Measurements from ENCODE around the gene FKBP9.
"Not testable (repeated sequence)": the region's sequence is repeated elsewhere in the genome, so short reads cannot be mapped to it uniquely, and the experiment has no call there.

FKBP9 gene

DNA sequence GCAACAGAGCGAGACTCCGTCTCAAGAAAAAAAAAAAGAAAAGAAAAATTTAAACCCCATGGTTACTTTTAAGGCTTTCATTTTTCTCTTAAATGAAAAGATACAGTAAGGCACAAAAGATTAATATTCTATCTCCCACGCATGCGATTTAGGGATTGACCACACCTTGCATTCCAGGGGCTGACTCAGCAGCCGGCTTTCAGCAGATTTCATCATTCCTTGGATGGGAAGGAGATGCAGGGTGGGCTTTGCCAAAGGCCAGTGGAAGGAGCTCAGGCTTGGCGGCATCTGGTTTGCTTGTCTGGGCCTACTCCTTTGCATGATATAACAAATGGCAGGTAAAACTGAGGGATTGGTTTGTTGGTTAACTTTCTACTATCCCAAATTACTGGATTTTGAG lies 22.0 kb downstream of the FKBP9 start:
- not testable (repeated sequence) for H3K27me3 ChIP-seq (ENCODE audit: insufficient read depth, poor library complexity, severe bottlenecking); H3K4me3 ChIP-seq (ENCODE audit: severe bottlenecking); H3K9me3 ChIP-seq (ENCODE audit: severe bottlenecking)
- ATAC-seq (ENCODE audit: low read depth) (peak; percentile 73), DNase-seq (ENCODE audit: low spot score) (peak; percentile 73)
- Histone ChIP-seq H3K4me1 (ENCODE audit: insufficient read depth, poor library complexity, severe bottlenecking) (peaks cover 25% of the 10 kb centered on the region), H3K27ac (ENCODE audit: poor library complexity, severe bottlenecking) (peak overlapping the region; percentile 65), H3K36me3 (ENCODE audit: low read depth) (peaks cover 15% of the 10 kb centered on the region)

DNA sequence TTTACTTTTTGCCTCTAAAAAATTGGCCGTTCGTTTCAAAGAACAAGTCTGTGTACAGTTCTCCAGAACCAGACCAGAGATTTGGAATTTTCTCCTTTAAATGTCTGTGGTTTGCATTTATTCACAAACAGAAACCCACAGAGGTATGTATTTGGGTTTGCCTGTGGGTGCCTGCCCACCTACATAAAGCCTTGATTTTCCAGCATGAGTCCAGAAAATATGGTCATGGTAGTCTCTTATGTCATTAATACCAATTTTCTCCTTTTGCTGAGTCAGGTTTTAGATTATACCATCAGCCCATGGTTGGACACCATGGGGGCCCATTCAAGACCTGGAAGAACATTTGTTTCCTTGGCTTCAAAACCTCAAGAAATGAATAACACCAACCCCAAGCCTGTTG lies 22.7 kb downstream of the FKBP9 start:
- DNase-seq (ENCODE audit: low spot score); H3K4me3 ChIP-seq (ENCODE audit: severe bottlenecking); H3K9me3 ChIP-seq (ENCODE audit: severe bottlenecking); H3K27me3 ChIP-seq (ENCODE audit: insufficient read depth, poor library complexity, severe bottlenecking); ATAC-seq (ENCODE audit: low read depth): not testable (repeated sequence)
- peaks cover 25% of the 10 kb centered on the region for H3K4me1 ChIP-seq (ENCODE audit: insufficient read depth, poor library complexity, severe bottlenecking)
- H3K36me3 ChIP-seq (ENCODE audit: low read depth) = peaks cover 18% of the 10 kb centered on the region
- peak overlapping the region; percentile 65 for H3K27ac ChIP-seq (ENCODE audit: poor library complexity, severe bottlenecking)

DNA sequence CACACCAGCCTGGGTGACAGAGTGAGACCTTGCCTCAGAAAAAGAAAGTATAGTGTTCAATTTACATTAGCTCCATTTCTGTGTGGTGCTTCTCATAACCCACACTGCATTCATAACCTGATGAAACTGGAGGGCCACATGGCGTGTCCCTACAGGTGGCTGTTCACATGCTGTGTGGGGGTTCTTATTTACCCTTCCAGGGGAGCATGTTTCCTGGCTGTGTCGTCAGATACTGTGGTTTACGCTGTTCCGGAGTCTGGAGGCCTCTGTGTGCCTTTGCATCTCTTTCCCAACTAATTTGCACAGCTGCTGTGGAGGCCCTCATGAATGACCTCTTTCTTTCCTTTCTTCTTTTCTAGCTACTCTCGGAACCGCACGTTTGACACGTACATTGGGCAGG lies 30.9 kb downstream of the FKBP9 start:
- H3K27ac ChIP-seq (ENCODE audit: poor library complexity, severe bottlenecking); H3K4me1 ChIP-seq (ENCODE audit: insufficient read depth, poor library complexity, severe bottlenecking); H3K9me3 ChIP-seq (ENCODE audit: severe bottlenecking); H3K27me3 ChIP-seq (ENCODE audit: insufficient read depth, poor library complexity, severe bottlenecking); DNase-seq (ENCODE audit: low spot score); H3K4me3 ChIP-seq (ENCODE audit: severe bottlenecking): not testable (repeated sequence)
- ATAC-seq (ENCODE audit: low read depth) = peak; percentile 46
- peaks cover 16% of the 10 kb centered on the region for H3K36me3 ChIP-seq (ENCODE audit: low read depth)

DNA sequence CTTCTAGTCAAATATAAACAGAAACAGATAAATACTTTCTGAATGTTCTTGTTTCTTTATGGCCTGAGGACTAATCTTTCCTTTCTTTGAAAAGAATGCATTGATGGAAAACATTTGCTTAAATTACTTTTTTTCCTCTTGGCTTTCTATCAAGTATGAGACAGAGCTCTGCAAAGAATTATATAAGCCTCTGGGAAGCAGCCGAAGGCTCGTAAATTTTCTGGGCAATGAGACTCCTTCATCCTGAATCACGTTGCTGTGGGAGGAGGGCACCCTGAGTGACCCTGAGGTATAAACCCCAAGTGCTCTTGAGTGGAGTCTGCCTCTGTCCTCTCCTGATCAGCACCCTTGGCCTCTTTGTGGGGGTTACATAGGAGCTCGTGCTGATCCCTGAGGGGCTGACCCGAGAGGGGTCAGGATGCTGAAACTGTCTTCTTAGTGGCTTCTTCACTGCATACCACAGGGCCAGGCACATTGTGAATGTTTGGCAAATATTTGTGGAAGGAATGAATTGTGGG lies 33.9 kb downstream of the FKBP9 start:
- H3K4me1 ChIP-seq (ENCODE audit: insufficient read depth, poor library complexity, severe bottlenecking); H3K27me3 ChIP-seq (ENCODE audit: insufficient read depth, poor library complexity, severe bottlenecking); H3K9me3 ChIP-seq (ENCODE audit: severe bottlenecking); DNase-seq (ENCODE audit: low spot score); ATAC-seq (ENCODE audit: low read depth); H3K27ac ChIP-seq (ENCODE audit: poor library complexity, severe bottlenecking); H3K4me3 ChIP-seq (ENCODE audit: severe bottlenecking): not testable (repeated sequence)
- H3K36me3 ChIP-seq (ENCODE audit: low read depth) = peaks cover 13% of the 10 kb centered on the region

DNA sequence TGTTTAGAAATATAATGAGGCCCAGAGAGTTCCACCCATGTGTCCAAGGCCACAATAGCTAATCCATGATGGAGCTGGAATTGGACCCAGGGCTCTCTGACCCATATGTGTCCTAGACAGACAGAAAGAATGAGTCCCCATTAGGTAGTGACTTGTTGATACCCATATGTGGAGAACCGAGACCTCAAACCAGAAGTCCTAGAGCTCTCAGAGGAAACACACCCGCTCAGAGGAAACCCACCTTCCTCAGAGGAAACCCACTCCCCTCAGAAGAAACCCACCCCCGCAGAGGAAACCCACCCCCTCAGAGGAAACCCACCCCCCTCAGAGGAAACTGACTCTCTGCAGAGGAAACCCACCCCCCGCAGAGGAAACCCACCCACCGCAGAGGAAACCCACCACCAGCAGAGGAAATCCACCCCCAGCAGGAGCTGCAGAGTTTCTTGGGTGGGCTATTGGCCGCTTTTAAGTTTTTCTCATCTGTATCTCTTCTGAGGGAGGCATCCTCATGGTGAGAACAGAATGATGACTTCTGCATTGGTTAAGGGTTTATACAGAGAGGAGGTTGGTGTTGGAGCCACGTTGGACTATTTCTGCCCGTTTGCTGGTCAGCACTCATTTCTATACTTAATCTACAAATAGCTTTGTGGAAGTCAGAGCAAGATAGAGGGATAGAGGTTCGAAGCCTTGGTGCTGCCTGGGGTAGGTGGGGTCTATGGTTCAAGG lies 34.9 kb downstream of the FKBP9 start:
- DNase-seq (ENCODE audit: low spot score); H3K27ac ChIP-seq (ENCODE audit: poor library complexity, severe bottlenecking); ATAC-seq (ENCODE audit: low read depth); H3K4me3 ChIP-seq (ENCODE audit: severe bottlenecking); H3K27me3 ChIP-seq (ENCODE audit: insufficient read depth, poor library complexity, severe bottlenecking); H3K9me3 ChIP-seq (ENCODE audit: severe bottlenecking); H3K4me1 ChIP-seq (ENCODE audit: insufficient read depth, poor library complexity, severe bottlenecking): not testable (repeated sequence)
- peaks cover 13% of the 10 kb centered on the region for H3K36me3 ChIP-seq (ENCODE audit: low read depth)

DNA sequence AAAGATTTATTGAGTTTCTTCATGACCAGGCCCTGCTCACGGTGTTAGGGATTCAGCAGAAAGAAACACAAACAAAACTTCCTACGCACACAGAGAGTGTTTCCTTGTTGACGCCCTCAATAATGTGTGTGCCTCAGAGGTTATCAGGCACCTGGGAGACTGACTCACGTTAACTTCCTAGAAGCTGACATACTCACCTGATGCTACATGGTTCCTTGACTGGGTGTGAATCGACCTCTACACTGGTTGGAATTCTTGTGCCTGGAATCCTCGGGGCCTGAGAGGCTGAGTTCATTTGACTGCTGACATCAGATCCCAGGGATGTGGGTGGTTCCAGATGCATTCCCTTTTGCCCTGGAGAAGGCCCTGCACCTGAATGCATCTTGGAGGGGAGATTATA lies 35.5 kb downstream of the FKBP9 start:
- DNase-seq (ENCODE audit: low spot score); H3K4me1 ChIP-seq (ENCODE audit: insufficient read depth, poor library complexity, severe bottlenecking); H3K27me3 ChIP-seq (ENCODE audit: insufficient read depth, poor library complexity, severe bottlenecking); H3K27ac ChIP-seq (ENCODE audit: poor library complexity, severe bottlenecking); H3K4me3 ChIP-seq (ENCODE audit: severe bottlenecking); H3K9me3 ChIP-seq (ENCODE audit: severe bottlenecking): not testable (repeated sequence)
- H3K36me3 ChIP-seq (ENCODE audit: low read depth) = peaks cover 13% of the 10 kb centered on the region
- peak; percentile 96 for ATAC-seq (ENCODE audit: low read depth)

DNA sequence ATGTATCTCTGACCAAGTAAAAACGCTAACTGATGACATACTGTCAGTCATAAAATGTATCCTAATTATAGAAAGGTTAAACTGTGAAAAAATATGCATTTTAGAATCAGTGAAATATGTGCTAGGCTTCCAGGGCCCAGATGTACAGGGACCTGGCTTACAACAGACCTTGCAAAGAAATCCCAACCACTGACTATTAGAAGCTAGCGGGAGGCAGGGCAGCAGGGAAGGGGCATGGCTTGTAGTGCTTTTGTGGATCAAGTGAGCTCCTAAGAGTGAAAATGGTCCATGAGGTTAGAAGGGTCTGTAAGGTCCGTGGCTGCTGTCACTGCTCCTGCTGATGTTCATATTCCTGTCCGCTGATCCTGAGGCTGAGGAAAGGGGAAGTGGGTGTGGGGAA lies 40.7 kb downstream of the FKBP9 start:
- H3K4me3 ChIP-seq (ENCODE audit: severe bottlenecking); H3K27ac ChIP-seq (ENCODE audit: poor library complexity, severe bottlenecking); H3K27me3 ChIP-seq (ENCODE audit: insufficient read depth, poor library complexity, severe bottlenecking); DNase-seq (ENCODE audit: low spot score); H3K4me1 ChIP-seq (ENCODE audit: insufficient read depth, poor library complexity, severe bottlenecking); H3K36me3 ChIP-seq (ENCODE audit: low read depth); H3K9me3 ChIP-seq (ENCODE audit: severe bottlenecking); ATAC-seq (ENCODE audit: low read depth): not testable (repeated sequence)

DNA sequence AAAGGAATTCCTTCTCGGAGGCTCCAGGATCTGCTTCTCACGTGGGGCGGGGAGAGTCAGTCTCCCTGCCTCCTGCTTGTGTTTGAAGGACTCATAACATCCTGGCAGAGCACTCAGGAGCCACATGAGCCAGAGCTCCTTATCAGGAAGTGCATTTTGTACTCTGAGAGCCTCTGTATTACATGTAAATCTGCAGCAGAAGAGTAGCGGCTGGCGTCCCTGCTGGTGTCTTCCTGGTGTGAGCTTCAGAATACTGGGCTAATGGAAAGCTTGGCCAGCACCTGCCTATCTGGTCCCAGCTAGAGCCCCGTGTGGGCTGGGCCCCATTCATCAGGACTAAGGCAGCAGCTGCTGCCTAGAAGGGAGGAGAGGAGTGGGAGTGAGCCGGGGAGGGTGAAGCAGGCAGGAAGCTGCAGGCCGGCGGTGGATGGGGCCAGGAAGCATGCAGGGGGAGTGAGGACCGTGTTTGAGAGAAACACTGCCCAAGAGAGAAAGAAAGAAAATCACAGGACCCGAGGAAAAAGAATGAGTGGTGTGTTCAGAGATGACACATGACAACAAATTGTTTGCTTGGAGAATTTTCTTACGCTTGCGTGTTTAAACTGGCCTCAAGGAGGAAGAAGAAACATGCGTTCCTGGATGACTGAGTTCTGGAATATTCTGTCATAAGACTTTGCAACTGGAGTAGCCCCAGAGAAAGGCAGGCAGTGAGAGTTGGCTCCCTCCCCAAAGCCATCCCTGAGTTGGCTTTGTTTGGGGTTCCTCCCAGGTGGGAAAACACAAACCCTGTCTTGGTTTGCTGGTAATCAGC lies 41.3 kb downstream of the FKBP9 start:
- H3K9me3 ChIP-seq (ENCODE audit: severe bottlenecking); H3K4me3 ChIP-seq (ENCODE audit: severe bottlenecking); H3K4me1 ChIP-seq (ENCODE audit: insufficient read depth, poor library complexity, severe bottlenecking); H3K36me3 ChIP-seq (ENCODE audit: low read depth); DNase-seq (ENCODE audit: low spot score); H3K27me3 ChIP-seq (ENCODE audit: insufficient read depth, poor library complexity, severe bottlenecking): not testable (repeated sequence)
- peak; percentile 79 for ATAC-seq (ENCODE audit: low read depth)
- H3K27ac ChIP-seq (ENCODE audit: poor library complexity, severe bottlenecking) = peak overlapping the region; percentile 34

DNA sequence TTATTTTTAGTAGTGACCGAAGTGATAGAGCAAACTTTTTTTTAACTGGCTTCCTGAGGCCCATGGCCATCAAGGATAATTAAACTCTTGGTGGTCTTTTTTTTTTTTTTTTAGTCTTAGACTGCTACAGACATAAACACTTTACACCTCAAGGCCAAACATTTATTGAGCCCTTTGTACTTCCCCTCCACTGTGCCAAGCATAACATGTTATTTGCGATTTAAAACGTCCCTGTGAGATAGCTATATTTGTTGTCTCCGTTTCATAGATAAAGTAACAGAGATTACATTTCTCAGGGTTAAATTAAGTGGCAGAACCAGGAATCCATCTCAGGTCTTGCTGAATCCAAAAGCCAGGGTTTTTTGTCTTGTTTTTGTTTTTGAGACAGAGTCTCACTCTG lies 42.1 kb downstream of the FKBP9 start:
- H3K27ac ChIP-seq (ENCODE audit: poor library complexity, severe bottlenecking); ATAC-seq (ENCODE audit: low read depth); H3K9me3 ChIP-seq (ENCODE audit: severe bottlenecking); H3K27me3 ChIP-seq (ENCODE audit: insufficient read depth, poor library complexity, severe bottlenecking); H3K4me3 ChIP-seq (ENCODE audit: severe bottlenecking); H3K4me1 ChIP-seq (ENCODE audit: insufficient read depth, poor library complexity, severe bottlenecking); H3K36me3 ChIP-seq (ENCODE audit: low read depth); DNase-seq (ENCODE audit: low spot score): not testable (repeated sequence)

DNA sequence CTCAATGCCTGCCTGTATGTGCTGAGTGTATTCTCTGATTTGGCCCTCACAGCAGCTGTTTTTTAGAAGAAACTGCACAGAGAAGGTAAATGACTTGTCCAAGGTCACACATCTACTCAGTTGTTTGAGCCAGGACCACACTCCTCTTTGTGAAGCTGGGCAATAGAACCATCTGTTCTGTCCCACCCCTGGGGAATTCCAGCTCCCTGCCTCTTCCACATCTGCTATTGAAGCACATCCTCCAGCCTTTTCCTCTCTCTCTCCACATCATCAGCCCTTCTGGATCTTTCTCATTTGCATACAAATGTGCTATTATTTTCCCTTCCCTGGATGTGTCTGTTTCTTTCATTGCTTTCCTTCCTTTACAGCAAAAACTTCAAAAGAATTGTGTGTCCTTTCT lies 45.9 kb downstream of the FKBP9 start:
- not testable (repeated sequence) for H3K4me1 ChIP-seq (ENCODE audit: insufficient read depth, poor library complexity, severe bottlenecking); H3K36me3 ChIP-seq (ENCODE audit: low read depth); H3K4me3 ChIP-seq (ENCODE audit: severe bottlenecking); H3K27me3 ChIP-seq (ENCODE audit: insufficient read depth, poor library complexity, severe bottlenecking); H3K27ac ChIP-seq (ENCODE audit: poor library complexity, severe bottlenecking); H3K9me3 ChIP-seq (ENCODE audit: severe bottlenecking); DNase-seq (ENCODE audit: low spot score); ATAC-seq (ENCODE audit: low read depth)

DNA sequence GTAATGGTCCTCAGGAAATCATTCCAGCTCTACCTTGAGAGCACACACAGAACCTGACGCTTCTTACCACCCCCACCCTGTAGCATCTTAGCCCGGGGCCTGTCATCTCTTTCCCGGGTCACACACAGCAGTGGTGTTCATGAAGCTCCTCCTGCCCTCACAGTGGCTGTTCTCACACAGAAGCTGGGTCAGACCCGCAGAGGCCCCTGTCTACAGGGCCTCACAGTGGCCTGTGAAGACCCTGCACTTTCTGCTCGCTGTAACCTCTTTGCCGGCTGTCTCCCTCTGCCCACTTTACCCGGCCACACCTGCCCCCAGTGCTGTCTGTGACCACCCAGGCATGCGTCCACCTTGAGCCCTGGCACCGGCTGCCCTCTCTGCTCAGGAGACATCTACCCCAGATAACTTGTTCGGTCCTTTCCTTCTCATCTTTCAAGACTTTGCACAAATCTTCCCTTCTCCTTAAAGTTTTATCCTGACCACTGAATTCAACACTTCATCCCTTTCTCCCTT lies 46.9 kb downstream of the FKBP9 start:
- ATAC-seq (ENCODE audit: low read depth); H3K4me1 ChIP-seq (ENCODE audit: insufficient read depth, poor library complexity, severe bottlenecking); H3K27ac ChIP-seq (ENCODE audit: poor library complexity, severe bottlenecking); H3K4me3 ChIP-seq (ENCODE audit: severe bottlenecking); DNase-seq (ENCODE audit: low spot score); H3K36me3 ChIP-seq (ENCODE audit: low read depth); H3K27me3 ChIP-seq (ENCODE audit: insufficient read depth, poor library complexity, severe bottlenecking); H3K9me3 ChIP-seq (ENCODE audit: severe bottlenecking): not testable (repeated sequence)
